ENCODE measurements around the gene PCSK9. TPM values are rescaled to one million over a fixed set of nuclear protein-coding genes. Genes with fewer than 3 reads are reported as not detected.

PCSK9 gene
- total RNA-seq, 1 experiment from 2014 or later, result not detected

DNA sequence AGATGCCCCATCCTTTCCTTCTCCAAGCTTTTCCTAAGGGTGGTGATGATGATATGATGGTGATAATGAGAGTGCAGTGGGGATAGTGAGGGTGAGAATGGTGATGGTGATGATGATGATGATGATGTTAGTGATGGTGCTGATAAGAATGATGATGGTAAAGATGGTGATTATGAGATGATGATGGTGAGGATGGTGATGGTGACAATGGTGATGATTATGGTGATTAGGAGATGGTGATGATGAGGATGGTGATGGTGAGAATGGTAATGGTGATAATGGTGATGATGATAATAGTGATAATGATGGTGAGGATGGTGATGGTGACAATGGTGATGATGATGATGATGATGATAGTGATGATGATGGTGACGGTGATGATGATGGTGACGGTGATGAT, 36.7 kb upstream of the PCSK9 start:
- no peak overlapping the region for H3K4me3 Mint-ChIP-seq (ENCODE audit: unreplicated experiment)
- H3K4me1 Mint-ChIP-seq (ENCODE audit: insufficient read depth, unreplicated experiment), result peaks cover 3% of the 10 kb centered on the region
- no peaks in the 10 kb centered on the region for H3K9me3 Mint-ChIP-seq (ENCODE audit: unreplicated experiment)
- no peak overlapping the region for H3K27ac Mint-ChIP-seq (ENCODE audit: low read depth, unreplicated experiment)
- TF ChIP-seq, protein P1, sequence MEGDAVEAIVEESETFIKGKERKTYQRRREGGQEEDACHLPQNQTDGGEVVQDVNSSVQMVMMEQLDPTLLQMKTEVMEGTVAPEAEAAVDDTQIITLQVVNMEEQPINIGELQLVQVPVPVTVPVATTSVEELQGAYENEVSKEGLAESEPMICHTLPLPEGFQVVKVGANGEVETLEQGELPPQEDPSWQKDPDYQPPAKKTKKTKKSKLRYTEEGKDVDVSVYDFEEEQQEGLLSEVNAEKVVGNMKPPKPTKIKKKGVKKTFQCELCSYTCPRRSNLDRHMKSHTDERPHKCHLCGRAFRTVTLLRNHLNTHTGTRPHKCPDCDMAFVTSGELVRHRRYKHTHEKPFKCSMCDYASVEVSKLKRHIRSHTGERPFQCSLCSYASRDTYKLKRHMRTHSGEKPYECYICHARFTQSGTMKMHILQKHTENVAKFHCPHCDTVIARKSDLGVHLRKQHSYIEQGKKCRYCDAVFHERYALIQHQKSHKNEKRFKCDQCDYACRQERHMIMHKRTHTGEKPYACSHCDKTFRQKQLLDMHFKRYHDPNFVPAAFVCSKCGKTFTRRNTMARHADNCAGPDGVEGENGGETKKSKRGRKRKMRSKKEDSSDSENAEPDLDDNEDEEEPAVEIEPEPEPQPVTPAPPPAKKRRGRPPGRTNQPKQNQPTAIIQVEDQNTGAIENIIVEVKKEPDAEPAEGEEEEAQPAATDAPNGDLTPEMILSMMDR (IDR thresholded peaks at IDR 0.05; ENCODE audit: unreplicated experiment), result no peak
- DNase-seq (ENCODE audit: unreplicated experiment), result no peak
- no peaks in the 10 kb centered on the region for H3K36me3 Mint-ChIP-seq (ENCODE audit: insufficient read depth, unreplicated experiment)
- ChIA-PET CTCF (interaction anchor here (0.6 to 22.1 kb wide), 5 partner anchors 16 to 54 kb away, joined by 3 to 385 read pairs (median 4); no protein-coding TSS in a partner anchor), POLR2A (interaction anchor here (0.6 to 0.8 kb wide), 2 partner anchors 75 to 129 kb away, joined by 3 read pairs; no protein-coding TSS in a partner anchor)
- intact Hi-C loops (cut with micrococcal nuclease), result no loop called here
- no TSS peak for BruUV-seq (replicated peaks)
- H3K27me3 Mint-ChIP-seq (ENCODE audit: insufficient read depth, unreplicated experiment), result no peaks in the 10 kb centered on the region

- TF ChIP-seq, protein P1 (IDR thresholded peaks at IDR 0.05; ENCODE audit: unreplicated experiment), result no peak
- POLR2A ChIA-PET, result no interaction called here
- no peak for DNase-seq (ENCODE audit: unreplicated experiment)
- intact Hi-C loops (cut with micrococcal nuclease), result no loop called here
- Mint-ChIP-seq H3K4me1 (ENCODE audit: insufficient read depth, unreplicated experiment) (peaks cover 6% of the 10 kb centered on the region), H3K4me3 (ENCODE audit: unreplicated experiment) (no peak overlapping the region), H3K9me3 (ENCODE audit: unreplicated experiment) (no peaks in the 10 kb centered on the region), H3K27ac (ENCODE audit: low read depth, unreplicated experiment) (no peak overlapping the region), H3K27me3 (ENCODE audit: insufficient read depth, unreplicated experiment) (no peaks in the 10 kb centered on the region), H3K36me3 (ENCODE audit: insufficient read depth, unreplicated experiment) (no peaks in the 10 kb centered on the region)
- BruUV-seq (replicated peaks), result no TSS peak
- CTCF ChIA-PET, result interaction anchor here (1.2 to 4.6 kb wide), 3 partner anchors 9 to 16 kb away, joined by 5 to 24 read pairs (median 6); no protein-coding TSS in a partner anchor
These were observed 33.8 kb upstream of the PCSK9 start for GRCh38 chr1:55005351-55006140.

DNA sequence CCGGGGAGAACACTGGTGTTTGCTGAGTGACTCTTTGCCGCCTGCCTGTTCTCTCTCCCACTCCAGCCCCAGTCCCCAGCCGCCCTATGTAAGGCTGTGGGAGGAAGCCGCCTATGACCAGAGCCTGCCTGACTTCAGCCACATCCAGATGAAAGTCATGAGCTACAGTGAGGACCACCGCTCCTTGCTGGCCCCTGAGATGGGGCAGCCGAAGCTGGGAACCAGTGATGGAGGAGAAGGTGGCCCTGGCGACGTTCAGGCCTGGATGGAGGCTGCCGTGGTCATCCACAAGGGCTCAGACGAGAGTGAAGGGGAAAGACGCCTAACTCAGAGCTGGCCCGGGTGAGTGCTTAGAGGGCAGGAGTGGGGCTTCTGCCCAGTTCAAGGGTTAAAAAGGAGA, 32.4 kb upstream of the PCSK9 start:
- TF ChIP-seq, protein P1 (IDR thresholded peaks at IDR 0.05; ENCODE audit: unreplicated experiment), result no peak
- intact Hi-C loops (cut with micrococcal nuclease), result no loop called here
- peaks cover under 1% of the 10 kb centered on the region for H3K27me3 Mint-ChIP-seq (ENCODE audit: insufficient read depth, unreplicated experiment)
- DNase-seq (ENCODE audit: unreplicated experiment), result no peak
- no peak overlapping the region for H3K27ac Mint-ChIP-seq (ENCODE audit: low read depth, unreplicated experiment)
- CTCF ChIA-PET, result interaction anchor here (0.6 to 4.6 kb wide), 4 partner anchors 10 to 889 kb away, joined by 5 to 24 read pairs (median 14); partner anchors contain the start of gene BSND
- BruUV-seq (replicated peaks), result no TSS peak
- H3K4me1 Mint-ChIP-seq (ENCODE audit: insufficient read depth, unreplicated experiment), result peaks cover 6% of the 10 kb centered on the region
- H3K9me3 Mint-ChIP-seq (ENCODE audit: unreplicated experiment), result no peaks in the 10 kb centered on the region
- POLR2A ChIA-PET, result no interaction called here
- no peak overlapping the region for H3K4me3 Mint-ChIP-seq (ENCODE audit: unreplicated experiment)
- no peaks in the 10 kb centered on the region for H3K36me3 Mint-ChIP-seq (ENCODE audit: insufficient read depth, unreplicated experiment)

DNA sequence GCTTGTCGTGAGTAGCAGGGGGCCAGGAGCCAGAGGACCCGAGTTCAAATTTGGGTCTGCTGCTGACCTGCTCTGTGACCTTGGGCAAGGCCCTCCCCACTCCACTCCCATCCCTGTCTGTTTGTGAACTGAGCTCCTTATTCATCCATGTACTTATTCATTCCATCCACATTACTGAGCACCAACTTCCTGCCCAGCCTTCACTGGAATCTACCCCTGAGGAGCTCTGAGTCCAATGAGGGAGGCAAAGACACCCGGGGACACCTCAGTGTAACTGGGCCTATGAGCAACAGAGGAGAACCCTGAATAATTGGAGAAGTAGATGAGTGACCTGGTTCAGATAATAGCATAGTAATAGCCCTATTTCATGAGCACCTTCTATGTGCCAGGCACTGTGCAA, 31.7 kb upstream of the PCSK9 start:
- intact Hi-C loops (cut with micrococcal nuclease), result no loop called here
- Mint-ChIP-seq H3K36me3 (ENCODE audit: insufficient read depth, unreplicated experiment) (no peaks in the 10 kb centered on the region), H3K4me3 (ENCODE audit: unreplicated experiment) (no peak overlapping the region), H3K27ac (ENCODE audit: low read depth, unreplicated experiment) (no peak overlapping the region), H3K27me3 (ENCODE audit: insufficient read depth, unreplicated experiment) (peaks cover 7% of the 10 kb centered on the region), H3K9me3 (ENCODE audit: unreplicated experiment) (no peaks in the 10 kb centered on the region), H3K4me1 (ENCODE audit: insufficient read depth, unreplicated experiment) (peaks cover 6% of the 10 kb centered on the region)
- ChIA-PET CTCF (interaction anchor here (0.6 to 4.6 kb wide), 4 partner anchors 10 to 888 kb away, joined by 5 to 24 read pairs (median 14); partner anchors contain the start of gene BSND), POLR2A (interaction anchor here (0.6 kb wide), 1 partner anchor 96 kb away, joined by 3 read pairs; no protein-coding TSS in a partner anchor)
- DNase-seq (ENCODE audit: unreplicated experiment), result peak; percentile 10
- TF ChIP-seq, protein P1 (IDR thresholded peaks at IDR 0.05; ENCODE audit: unreplicated experiment), result no peak
- no TSS peak for BruUV-seq (replicated peaks)

All from MCF 10A (cell line).